Keratinocyte (primary cell): ENCODE measurements around the gene LANCL2.

Experiments used
- EZH2 ChIP-seq: IDR thresholded peaks from one replicate; pipeline ENCODE4 v1.6.1; 2012; ENCODE audit warnings: inconsistent platforms, mild to moderate bottlenecking, low read length, moderate library complexity
- TF ChIP-seq, protein P1 (sequence below), 3 experiments: IDR thresholded peaks in 1 of 3; conservative IDR thresholded peaks in 1 of 3; optimal IDR thresholded peaks in 1 of 3; 2 replicates in 2 of 3; 3 replicates in 1 of 3; pipeline versions ENCODE3 to v1.5.1; 2011; ENCODE audit warnings: low read length in 3 of 3, mild to moderate bottlenecking in 3 of 3, moderate library complexity in 2 of 3, control low read depth in 1 of 3, inconsistent platforms in 1 of 3; ENCODE audit not compliant: insufficient read depth in 2 of 3; ENCODE audit errors: extremely low read depth in 1 of 3

DNA sequence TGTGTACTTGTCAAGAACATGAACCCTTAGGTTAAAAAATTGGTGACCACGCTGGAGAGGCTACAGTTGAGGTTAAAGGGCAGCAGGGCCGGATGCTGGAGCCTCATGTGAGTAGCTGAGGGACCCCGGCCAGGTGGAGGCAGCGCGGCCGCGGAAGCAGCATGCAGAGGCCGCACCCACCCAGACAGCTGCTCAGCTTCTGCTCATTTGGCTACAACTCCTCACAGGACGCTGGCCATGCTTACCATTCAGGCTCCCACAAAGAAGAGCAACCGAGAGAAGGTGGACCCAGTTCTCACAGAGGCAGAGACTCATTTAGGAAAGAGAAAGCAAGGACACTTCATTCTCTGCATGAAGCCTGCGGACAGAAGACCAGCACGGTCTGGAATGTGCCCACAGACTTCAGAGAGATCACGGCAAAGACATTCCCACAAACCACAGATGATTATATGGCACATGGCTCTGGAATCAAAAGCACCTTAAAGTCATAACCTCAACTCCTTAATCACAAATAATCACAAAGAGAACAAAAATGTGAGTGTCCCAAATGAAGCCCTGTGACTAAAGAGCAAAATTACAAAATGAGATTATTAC lies 112.7 kb downstream of the LANCL2 start:
- TF ChIP-seq EZH2, result no peak
- TF ChIP-seq, protein P1, sequence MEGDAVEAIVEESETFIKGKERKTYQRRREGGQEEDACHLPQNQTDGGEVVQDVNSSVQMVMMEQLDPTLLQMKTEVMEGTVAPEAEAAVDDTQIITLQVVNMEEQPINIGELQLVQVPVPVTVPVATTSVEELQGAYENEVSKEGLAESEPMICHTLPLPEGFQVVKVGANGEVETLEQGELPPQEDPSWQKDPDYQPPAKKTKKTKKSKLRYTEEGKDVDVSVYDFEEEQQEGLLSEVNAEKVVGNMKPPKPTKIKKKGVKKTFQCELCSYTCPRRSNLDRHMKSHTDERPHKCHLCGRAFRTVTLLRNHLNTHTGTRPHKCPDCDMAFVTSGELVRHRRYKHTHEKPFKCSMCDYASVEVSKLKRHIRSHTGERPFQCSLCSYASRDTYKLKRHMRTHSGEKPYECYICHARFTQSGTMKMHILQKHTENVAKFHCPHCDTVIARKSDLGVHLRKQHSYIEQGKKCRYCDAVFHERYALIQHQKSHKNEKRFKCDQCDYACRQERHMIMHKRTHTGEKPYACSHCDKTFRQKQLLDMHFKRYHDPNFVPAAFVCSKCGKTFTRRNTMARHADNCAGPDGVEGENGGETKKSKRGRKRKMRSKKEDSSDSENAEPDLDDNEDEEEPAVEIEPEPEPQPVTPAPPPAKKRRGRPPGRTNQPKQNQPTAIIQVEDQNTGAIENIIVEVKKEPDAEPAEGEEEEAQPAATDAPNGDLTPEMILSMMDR (optimal IDR thresholded peaks at IDR 0.05 in 1 of 3, IDR thresholded peaks at IDR 0.05 in 1 of 3, conservative IDR thresholded peaks at IDR 0.05 in 1 of 3; ENCODE audit: extremely low read depth in 1 of 3, insufficient read depth in 2 of 3, low read length in 3 of 3), result no peak
